Fibroblast of mammary gland (primary cell): ENCODE measurements around the gene RBMS3.

ENCODE experiments used
- DNase-seq: peaks from one replicate; pipeline ENCODE4 v3.0.0-alpha.2; 2010; ENCODE audit warnings: low read depth
- H3K4me3 ChIP-seq: 2 replicates; pipeline ENCODE4 v1.5.1; 2011; ENCODE audit warnings: low read depth, mild to moderate bottlenecking, low read length, moderate library complexity; ENCODE audit not compliant: control insufficient read depth
- CTCF ChIP-seq: conservative IDR thresholded peaks from 2 replicates; pipeline ENCODE4 v1.5.1; 2011; ENCODE audit warnings: low read depth, low read length, inconsistent platforms; ENCODE audit not compliant: control insufficient read depth, insufficient read depth

The RBMS3 gene

GRCh38 chr3:29344935-29345334 lies 64.1 kb downstream of the RBMS3 start:
- no peak for DNase-seq
- H3K4me3 ChIP-seq = no peak overlapping the region
- TF ChIP-seq CTCF = no peak

DNA sequence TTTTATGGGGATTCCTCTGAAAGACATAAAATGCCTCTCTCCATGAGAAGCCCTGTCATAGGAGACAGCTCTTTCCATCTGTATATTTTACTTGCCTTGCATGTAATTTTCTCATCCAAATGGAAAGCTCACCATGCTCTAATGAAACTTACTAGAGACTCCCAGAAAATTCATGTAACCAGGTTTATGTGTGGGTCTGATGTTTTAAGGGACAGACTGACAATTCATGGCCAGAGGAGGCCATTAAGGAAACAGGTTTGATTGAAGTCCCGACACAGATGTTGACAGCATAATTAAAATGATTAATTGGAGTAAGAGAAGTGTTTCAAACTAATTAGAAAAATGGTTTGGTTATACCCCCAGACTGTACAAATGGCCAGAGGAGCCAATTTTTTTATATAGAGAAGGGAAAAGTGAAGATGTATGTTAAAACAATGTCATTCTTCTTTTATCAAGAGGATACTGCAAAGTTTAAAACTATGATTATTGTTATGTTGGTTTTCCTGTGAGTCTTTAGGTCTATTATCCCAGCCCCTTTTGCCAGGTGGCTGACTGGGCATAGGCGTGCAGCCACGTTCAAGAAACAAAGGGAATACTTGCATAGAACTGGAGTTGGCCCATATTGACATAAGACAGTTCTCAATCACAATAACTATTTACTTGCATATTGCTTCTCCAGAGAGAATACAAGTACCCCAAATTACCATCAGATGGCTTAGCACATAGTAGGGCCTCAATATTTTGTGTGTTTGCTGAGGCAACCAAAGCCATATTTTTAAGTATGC lies 64.8 kb downstream of the RBMS3 start:
- DNase-seq = no peak
- no peak for TF ChIP-seq CTCF

GRCh38 chr3:29346828-29347227 lies 66.0 kb downstream of the RBMS3 start:
- DNase-seq = peak; percentile 69
- TF ChIP-seq CTCF = no peak

More for the DNA sequence above, 64.8 kb downstream of the RBMS3 start:
- no peak overlapping the region for H3K4me3 ChIP-seq

DNA sequence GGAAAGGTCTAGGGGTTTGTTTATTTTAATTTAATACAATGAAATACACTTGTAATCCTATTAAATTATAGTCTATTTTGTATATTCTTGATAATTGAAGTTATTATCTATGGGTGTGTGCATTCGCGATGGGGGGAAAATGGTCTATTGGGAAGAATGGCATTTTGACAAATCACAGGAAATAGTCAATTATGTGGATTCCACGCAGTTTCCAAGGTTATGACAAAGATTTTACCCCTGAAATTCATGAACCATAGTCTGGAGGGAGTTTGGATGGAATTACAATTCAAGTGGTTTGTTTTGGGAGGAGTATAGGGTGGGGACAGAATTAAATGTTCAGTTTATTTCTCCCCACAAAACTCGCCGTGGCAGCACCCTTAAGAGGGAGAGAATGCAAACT lies 66.5 kb downstream of the RBMS3 start:
- TF ChIP-seq CTCF = no peak
- DNase-seq = no peak
- H3K4me3 ChIP-seq = no peak overlapping the region

More at GRCh38 chr3:29346828-29347227, 66.0 kb downstream of the RBMS3 start:
- H3K4me3 ChIP-seq = no peak overlapping the region

DNA sequence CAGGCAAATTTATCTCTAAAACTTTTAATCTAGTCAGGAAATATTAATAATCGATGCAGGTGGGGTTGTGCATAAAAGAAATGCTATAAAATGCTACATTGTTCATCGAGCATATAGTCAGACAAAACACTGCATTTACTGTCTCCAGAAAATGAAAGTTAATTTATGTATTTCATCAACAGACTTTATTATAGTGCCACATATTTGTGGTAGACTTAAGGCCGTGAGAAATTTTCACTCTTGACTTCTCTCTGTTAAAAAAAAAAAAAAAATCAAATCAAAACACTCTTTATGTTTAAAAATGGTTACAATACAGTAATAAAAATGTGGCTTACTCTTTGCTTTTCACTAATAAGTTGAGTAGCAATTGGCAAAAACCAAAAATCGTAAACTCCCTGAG lies 67.4 kb downstream of the RBMS3 start:
- no peak for DNase-seq
- no peak overlapping the region for H3K4me3 ChIP-seq
- TF ChIP-seq CTCF = no peak

GRCh38 chr3:29349049-29349448 lies 68.2 kb downstream of the RBMS3 start:
- no peak for DNase-seq
- H3K4me3 ChIP-seq = no peak overlapping the region
- no peak for TF ChIP-seq CTCF
